Measurements from ENCODE around the gene PGAP2.
A peak's percentile ranks its signal among the peaks of the same experiment; 100 is the strongest.

DNA sequence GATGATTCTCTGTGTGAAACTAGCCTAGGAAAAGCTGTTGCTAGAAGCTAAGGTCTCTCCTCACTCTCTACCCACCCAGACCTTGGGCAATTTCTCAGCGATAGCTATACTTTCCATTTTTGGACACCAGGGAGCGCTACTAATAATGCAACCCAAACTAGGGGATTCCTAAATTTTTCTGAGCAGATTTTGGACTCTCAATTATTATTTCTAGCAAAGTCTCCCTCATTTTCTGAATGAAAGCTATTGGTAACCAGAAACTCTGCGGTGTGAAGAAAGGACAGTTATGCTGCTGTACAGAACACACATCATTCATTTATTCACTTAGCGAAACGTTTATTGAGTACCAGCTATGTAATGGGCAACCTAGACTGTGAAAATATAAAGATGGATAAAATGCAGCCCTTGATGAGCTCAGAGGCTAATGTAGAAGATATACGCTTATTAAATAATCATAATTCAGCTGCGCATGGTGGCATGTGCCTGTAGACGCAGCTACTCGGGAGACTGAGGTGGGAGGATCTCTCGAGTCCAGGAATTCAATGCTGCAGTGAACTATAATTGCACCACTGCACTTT is 41.0 kb downstream of the PGAP2 start:
- TF ChIP-seq, protein P1, sequence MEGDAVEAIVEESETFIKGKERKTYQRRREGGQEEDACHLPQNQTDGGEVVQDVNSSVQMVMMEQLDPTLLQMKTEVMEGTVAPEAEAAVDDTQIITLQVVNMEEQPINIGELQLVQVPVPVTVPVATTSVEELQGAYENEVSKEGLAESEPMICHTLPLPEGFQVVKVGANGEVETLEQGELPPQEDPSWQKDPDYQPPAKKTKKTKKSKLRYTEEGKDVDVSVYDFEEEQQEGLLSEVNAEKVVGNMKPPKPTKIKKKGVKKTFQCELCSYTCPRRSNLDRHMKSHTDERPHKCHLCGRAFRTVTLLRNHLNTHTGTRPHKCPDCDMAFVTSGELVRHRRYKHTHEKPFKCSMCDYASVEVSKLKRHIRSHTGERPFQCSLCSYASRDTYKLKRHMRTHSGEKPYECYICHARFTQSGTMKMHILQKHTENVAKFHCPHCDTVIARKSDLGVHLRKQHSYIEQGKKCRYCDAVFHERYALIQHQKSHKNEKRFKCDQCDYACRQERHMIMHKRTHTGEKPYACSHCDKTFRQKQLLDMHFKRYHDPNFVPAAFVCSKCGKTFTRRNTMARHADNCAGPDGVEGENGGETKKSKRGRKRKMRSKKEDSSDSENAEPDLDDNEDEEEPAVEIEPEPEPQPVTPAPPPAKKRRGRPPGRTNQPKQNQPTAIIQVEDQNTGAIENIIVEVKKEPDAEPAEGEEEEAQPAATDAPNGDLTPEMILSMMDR (IDR thresholded peaks at IDR 0.05), result peak; percentile 57 to 74 (median 67)
- no peak for TF ChIP-seq POLR2AphosphoS5 (IDR thresholded peaks at IDR 0.05)
- no peak for TF ChIP-seq EP300 (IDR thresholded peaks at IDR 0.05)
- no peak for TF ChIP-seq POLR2A (IDR thresholded peaks at IDR 0.05)

Data from upper lobe of left lung (tissue), 4 donors.